ENCODE measurements around the gene ADPRHL1.

- no peak for TF ChIP-seq EZH2 (IDR thresholded peaks at IDR 0.05; ENCODE audit: borderline replicate concordance, low read depth, low read length, poor library complexity, severe bottlenecking)
- TF ChIP-seq CTCF (conservative IDR thresholded peaks at IDR 0.05; ENCODE audit: low read depth, low read length), result no peak
These were observed 48.4 kb downstream of the ADPRHL1 start for GRCh38 chr13:113404723-113405471.
